AG10803 (cell line): ENCODE results near the gene CTSD.
A peak's percentile ranks its signal among the peaks of the same experiment; 100 is the strongest.

Experiments
- DNase-seq: peaks from one replicate; pipeline ENCODE4 v3.0.0; 2010; ENCODE audit warnings: low read depth
- H3K4me3 ChIP-seq: 2 replicates; pipeline ENCODE4 v1.5.1; 2011; ENCODE audit warnings: mild to moderate bottlenecking, low read length, control low read depth
- TF ChIP-seq, protein P1 (sequence below): conservative IDR thresholded peaks from 2 replicates; pipeline ENCODE4 v1.5.1; 2011; ENCODE audit warnings: mild to moderate bottlenecking, low read length, control low read depth, inconsistent platforms

CTSD gene

DNA sequence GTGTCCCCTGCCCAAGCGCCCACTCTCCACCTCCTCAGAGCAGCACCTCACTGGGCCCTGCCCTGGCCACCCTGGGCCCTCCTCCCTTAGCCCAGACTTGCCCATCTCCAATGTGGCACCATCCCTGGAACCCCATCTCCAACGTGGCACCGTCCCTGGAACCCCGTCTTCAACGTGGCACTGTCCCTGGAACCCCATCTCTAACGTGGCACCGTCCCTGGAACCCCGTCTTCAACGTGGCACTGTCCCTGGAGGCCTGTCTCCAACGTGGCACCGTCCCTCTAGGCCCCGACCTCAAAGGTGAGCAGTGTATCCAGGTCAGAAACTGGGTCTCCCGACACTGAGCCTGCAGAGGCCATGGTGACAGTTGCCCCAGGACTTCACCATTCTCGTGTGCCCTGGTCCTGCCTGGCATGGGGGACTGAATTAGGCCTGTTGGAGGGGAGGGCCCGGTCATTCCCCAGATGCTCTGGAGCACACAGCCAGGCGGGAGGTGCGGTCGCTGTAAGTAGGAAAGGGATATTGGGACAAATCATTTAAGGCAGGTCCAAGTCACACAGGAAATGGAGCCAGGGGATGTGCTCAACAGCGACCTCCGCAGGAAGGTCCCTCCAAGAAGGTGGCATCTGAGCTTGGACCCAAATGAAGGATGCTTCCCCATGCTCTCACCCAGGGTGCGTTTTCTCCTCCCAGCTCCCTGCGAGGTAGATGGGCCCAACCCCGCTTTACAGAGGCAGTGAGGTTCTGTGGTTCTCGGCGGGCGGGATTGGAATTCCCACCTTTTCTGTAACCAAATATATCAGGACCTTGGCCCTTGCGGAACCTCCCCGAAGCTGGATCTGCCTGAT is 2.4 kb upstream of the CTSD start:
- TF ChIP-seq, protein P1, sequence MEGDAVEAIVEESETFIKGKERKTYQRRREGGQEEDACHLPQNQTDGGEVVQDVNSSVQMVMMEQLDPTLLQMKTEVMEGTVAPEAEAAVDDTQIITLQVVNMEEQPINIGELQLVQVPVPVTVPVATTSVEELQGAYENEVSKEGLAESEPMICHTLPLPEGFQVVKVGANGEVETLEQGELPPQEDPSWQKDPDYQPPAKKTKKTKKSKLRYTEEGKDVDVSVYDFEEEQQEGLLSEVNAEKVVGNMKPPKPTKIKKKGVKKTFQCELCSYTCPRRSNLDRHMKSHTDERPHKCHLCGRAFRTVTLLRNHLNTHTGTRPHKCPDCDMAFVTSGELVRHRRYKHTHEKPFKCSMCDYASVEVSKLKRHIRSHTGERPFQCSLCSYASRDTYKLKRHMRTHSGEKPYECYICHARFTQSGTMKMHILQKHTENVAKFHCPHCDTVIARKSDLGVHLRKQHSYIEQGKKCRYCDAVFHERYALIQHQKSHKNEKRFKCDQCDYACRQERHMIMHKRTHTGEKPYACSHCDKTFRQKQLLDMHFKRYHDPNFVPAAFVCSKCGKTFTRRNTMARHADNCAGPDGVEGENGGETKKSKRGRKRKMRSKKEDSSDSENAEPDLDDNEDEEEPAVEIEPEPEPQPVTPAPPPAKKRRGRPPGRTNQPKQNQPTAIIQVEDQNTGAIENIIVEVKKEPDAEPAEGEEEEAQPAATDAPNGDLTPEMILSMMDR: no peak
- DNase-seq: no peak

DNA sequence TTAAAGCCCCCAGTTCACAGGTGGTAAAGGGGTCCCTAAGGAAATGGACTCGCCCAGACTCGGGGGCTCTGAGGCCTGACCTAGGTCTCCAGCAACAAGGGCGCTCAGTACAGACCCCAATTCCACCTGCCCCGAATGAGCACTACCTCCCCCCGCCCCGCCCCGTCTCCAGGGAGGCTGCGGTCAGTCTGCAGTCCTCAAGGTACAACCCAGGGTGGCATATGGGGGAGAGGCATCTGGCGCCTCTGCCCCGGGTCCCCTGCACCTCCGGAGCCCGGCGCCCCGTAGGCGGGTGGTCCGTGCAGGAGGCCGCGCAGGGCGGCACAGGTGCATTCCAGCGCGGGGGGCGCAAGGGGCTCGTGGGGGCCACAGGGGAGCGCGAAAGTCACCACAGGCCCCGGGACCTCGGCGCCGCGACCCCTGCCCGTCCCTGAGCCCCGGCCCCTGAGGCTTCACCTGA is 361 bp downstream of the CTSD start:
- no peak for DNase-seq
- peak overlapping the region; percentile 71 for H3K4me3 ChIP-seq
- TF ChIP-seq, protein P1: no peak

More for the DNA sequence above, 2.4 kb upstream of the CTSD start:
- no peak overlapping the region for H3K4me3 ChIP-seq

DNA sequence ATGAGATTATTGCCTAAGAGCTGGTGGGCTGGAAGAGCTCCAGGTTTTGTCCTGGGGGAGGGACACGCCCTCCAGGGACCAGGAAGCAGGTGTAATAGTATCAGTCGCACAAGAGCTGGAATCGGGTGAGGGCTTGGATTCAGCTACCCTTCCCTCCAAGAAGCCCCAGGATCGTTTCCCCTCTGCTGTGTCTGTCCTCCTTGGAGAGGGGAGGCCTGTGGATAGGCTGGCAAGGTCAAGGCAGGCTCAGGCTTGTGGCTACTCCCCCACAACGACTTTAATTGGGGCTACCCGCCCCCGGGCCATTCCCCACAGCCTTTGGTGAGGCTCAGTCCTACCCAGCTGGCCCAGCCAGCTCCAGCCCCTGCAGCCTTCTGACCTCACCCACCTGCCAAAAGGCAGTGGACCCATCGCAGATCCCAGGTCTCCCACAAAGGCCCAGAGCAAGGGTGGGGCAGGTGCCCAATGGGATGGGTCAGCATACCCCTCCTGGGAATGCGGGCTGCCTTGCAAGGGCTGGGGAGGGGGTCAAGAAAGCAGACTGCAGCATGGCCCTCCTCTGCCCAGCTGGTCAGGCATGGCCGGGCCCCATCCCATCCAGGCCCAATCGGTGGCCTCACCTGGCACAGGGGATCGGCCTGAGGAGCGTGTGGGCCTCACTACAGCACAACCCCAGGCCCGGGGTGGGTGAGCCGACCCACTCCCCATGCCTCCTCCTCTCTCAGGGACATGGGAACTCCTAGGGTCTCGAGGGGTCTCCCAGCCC is 1.0 kb downstream of the CTSD start:
- TF ChIP-seq, protein P1: no peak
- DNase-seq: no peak
- peak overlapping the region; percentile 71 for H3K4me3 ChIP-seq

DNA sequence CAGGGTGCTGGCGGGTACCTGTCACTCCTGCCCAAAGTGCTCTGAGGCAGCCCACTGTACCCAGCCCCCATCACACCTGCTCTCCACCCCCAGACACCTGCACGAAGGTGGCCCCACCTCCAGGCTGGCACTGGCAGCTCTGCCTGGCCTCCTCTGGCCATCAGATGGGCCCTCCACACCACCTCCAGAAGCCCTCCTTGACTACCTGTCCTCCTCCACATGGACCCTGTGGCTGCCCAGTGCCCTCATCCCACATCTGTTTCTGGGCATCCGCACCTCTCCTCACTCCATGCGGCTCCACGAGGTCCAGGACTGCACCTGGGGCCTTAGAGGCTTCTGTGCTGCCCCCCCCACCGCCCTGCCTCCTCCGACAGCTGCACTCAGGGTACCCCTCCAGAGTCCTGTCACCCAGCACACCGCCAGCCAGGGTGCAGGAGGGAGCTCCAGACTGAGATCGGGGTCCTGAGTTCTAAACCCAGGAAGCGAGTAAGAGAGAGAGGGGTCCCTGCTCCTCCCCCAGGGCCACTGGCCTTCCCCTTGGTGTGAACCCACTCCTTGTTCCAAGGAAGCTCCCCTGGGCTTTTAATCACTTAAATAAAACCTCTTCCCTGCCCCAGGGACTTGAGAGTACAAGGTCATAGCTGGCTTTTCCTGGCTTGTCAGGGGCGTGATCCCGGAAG is 1.7 kb downstream of the CTSD start:
- peak overlapping the region; percentile 71 for H3K4me3 ChIP-seq
- DNase-seq: peak; percentile 53
- TF ChIP-seq, protein P1: no peak

DNA sequence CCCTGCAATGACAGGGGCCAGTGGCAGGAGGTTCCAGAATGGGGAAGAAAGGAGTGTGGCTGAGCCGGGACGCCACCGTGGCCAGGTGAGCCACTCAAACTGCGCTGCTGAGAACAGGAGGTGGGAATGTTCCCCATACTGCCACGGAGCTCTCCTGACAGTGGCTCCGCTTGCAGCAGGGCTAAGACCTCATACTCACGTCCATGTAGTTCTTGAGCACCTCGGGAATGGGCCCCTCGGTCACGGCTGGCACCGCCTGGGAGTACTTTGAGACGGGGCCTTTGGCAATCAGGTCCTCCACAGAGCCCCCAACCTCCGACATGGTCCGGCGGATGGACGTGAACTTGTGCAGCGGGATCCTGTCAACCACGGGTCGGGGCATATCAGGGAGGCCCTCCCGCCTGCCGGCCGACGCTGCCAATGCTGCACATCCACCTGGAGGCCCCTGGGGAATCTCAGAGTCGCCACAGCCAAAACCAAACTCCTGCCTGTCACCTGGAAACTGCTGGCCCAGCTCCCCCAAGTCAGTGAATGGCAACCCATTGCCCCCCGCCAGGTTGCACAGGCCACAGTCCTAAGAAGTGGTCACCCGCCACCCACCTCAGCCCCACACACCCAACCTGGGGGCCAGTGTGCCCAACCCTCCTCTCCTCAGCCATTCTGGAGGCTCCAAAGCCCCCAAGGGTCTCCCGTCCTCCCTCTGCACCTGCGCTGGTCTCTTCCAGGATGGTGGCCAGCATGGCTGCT is 2.4 kb downstream of the CTSD start:
- TF ChIP-seq, protein P1: no peak

DNA sequence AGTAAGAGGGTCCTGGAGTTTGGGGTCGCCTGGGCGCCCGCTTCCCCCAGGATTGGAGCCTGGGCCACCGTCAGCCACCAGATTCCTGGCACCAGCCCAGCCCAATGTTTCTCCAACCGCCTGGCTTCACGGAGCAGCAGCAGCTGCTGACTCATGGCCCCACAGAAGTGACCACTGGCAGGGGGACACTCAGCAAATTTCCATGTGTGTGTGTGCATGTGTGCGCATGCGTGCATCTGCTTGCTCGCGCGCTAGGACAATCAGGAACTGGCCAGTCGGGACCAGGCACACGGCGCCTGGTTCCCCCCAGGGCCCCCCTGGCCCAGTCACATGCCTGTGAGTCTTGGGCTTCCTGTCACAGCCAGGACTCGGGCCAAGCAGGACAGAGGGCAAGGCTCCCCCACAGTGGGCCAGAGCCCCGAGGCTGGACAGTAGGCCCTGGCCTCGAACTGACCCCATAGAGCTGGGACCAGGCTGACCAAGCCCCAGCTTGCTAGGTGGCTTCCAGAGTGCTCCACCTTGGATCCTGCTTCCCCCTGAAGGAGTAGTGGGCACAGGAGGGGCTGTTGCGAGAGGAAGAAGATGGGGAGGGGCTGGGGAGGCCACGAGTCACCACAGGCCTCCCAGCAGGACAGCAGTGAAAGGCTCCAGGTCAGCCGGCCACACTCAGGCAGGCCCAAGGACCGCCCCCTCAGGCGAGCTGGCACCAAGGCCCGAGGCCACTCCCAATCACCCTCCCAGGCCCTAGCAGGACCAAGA is 3.2 kb downstream of the CTSD start:
- no peak overlapping the region for H3K4me3 ChIP-seq
- peak; percentile 55 for DNase-seq
- TF ChIP-seq, protein P1: no peak

More for the DNA sequence above, 2.4 kb downstream of the CTSD start:
- H3K4me3 ChIP-seq: no peak overlapping the region
- no peak for DNase-seq
